ENCODE results near the gene PLB1.
A peak's percentile ranks its signal among the peaks of the same experiment; 100 is the strongest.

Gene PLB1

GRCh38 chr2:28622101-28622499 lies 126.2 kb downstream of the PLB1 start:
- no peaks in the 10 kb centered on the region for H3K9me3 ChIP-seq (replicated peaks; ENCODE audit: low read length)
- H3K4me1 ChIP-seq (ENCODE audit: control insufficient read depth, insufficient read depth, low read length): peaks cover 45% of the 10 kb centered on the region
- H3K36me3 ChIP-seq (ENCODE audit: insufficient read depth, low read length): no peaks in the 10 kb centered on the region
- H3K4me3 ChIP-seq (ENCODE audit: low read length): no peak overlapping the region
- peak overlapping the region; percentile 59 for H3K9ac ChIP-seq (ENCODE audit: low read depth, low read length)
- no peaks in the 10 kb centered on the region for H3K27me3 ChIP-seq (ENCODE audit: control insufficient read depth, insufficient read depth, low read length)
- H3K4me2 ChIP-seq (ENCODE audit: low read length): peak overlapping the region; percentile 77

GRCh38 chr2:28623582-28624405 lies 127.9 kb downstream of the PLB1 start:
- Histone ChIP-seq H3K36me3 (ENCODE audit: insufficient read depth, low read length) (no peaks in the 10 kb centered on the region), H3K4me2 (ENCODE audit: low read length) (no peak overlapping the region), H3K27me3 (ENCODE audit: control insufficient read depth, insufficient read depth, low read length) (no peaks in the 10 kb centered on the region), H3K9me3 (replicated peaks; ENCODE audit: low read length) (no peaks in the 10 kb centered on the region), H3K4me1 (ENCODE audit: control insufficient read depth, insufficient read depth, low read length) (peaks cover 57% of the 10 kb centered on the region), H3K9ac (ENCODE audit: low read depth, low read length) (no peak overlapping the region), H3K4me3 (ENCODE audit: low read length) (no peak overlapping the region)

- Histone ChIP-seq H3K9me3 (replicated peaks; ENCODE audit: low read length) (no peaks in the 10 kb centered on the region), H3K27me3 (ENCODE audit: control insufficient read depth, insufficient read depth, low read length) (no peaks in the 10 kb centered on the region), H3K9ac (ENCODE audit: low read depth, low read length) (peak overlapping the region; percentile 71), H3K36me3 (ENCODE audit: insufficient read depth, low read length) (no peaks in the 10 kb centered on the region), H3K4me2 (ENCODE audit: low read length) (no peak overlapping the region), H3K4me1 (ENCODE audit: control insufficient read depth, insufficient read depth, low read length) (peaks cover 57% of the 10 kb centered on the region), H3K4me3 (ENCODE audit: low read length) (no peak overlapping the region)
Measured at GRCh38 chr2:28624436-28624792, 128.6 kb downstream of the PLB1 start.

GRCh38 chr2:28624793-28625701 lies 129.2 kb downstream of the PLB1 start:
- Histone ChIP-seq H3K9me3 (replicated peaks; ENCODE audit: low read length) (no peaks in the 10 kb centered on the region), H3K27me3 (ENCODE audit: control insufficient read depth, insufficient read depth, low read length) (no peaks in the 10 kb centered on the region), H3K4me2 (ENCODE audit: low read length) (peak overlapping the region; percentile 28), H3K36me3 (ENCODE audit: insufficient read depth, low read length) (no peaks in the 10 kb centered on the region), H3K4me1 (ENCODE audit: control insufficient read depth, insufficient read depth, low read length) (peaks cover 57% of the 10 kb centered on the region), H3K9ac (ENCODE audit: low read depth, low read length) (peak overlapping the region; percentile 71), H3K4me3 (ENCODE audit: low read length) (no peak overlapping the region)

GRCh38 chr2:28626376-28626775 lies 130.5 kb downstream of the PLB1 start:
- H3K27me3 ChIP-seq (ENCODE audit: control insufficient read depth, insufficient read depth, low read length): no peaks in the 10 kb centered on the region
- no peaks in the 10 kb centered on the region for H3K9me3 ChIP-seq (replicated peaks; ENCODE audit: low read length)
- H3K9ac ChIP-seq (ENCODE audit: low read depth, low read length): peak overlapping the region; percentile 74
- H3K36me3 ChIP-seq (ENCODE audit: insufficient read depth, low read length): no peaks in the 10 kb centered on the region
- H3K4me3 ChIP-seq (ENCODE audit: low read length): peak overlapping the region; percentile 9
- H3K4me1 ChIP-seq (ENCODE audit: control insufficient read depth, insufficient read depth, low read length): peaks cover 47% of the 10 kb centered on the region
- peak overlapping the region; percentile 37 for H3K4me2 ChIP-seq (ENCODE audit: low read length)

- Histone ChIP-seq H3K27me3 (ENCODE audit: control insufficient read depth, insufficient read depth, low read length) (no peaks in the 10 kb centered on the region), H3K36me3 (ENCODE audit: insufficient read depth, low read length) (no peaks in the 10 kb centered on the region), H3K4me1 (ENCODE audit: control insufficient read depth, insufficient read depth, low read length) (peaks cover 42% of the 10 kb centered on the region), H3K4me2 (ENCODE audit: low read length) (peak overlapping the region; percentile 60), H3K9me3 (replicated peaks; ENCODE audit: low read length) (no peaks in the 10 kb centered on the region), H3K9ac (ENCODE audit: low read depth, low read length) (peak overlapping the region; percentile 74), H3K4me3 (ENCODE audit: low read length) (no peak overlapping the region)
Measured at GRCh38 chr2:28626891-28627421, 131.1 kb downstream of the PLB1 start.

- H3K4me1 ChIP-seq (ENCODE audit: control insufficient read depth, insufficient read depth, low read length): peaks cover 38% of the 10 kb centered on the region
- peak overlapping the region; percentile 60 for H3K4me2 ChIP-seq (ENCODE audit: low read length)
- H3K27me3 ChIP-seq (ENCODE audit: control insufficient read depth, insufficient read depth, low read length): no peaks in the 10 kb centered on the region
- H3K9me3 ChIP-seq (replicated peaks; ENCODE audit: low read length): no peaks in the 10 kb centered on the region
- peak overlapping the region; percentile 74 for H3K9ac ChIP-seq (ENCODE audit: low read depth, low read length)
- H3K36me3 ChIP-seq (ENCODE audit: insufficient read depth, low read length): no peaks in the 10 kb centered on the region
- no peak overlapping the region for H3K4me3 ChIP-seq (ENCODE audit: low read length)
Measured at GRCh38 chr2:28627722-28628480, 132.0 kb downstream of the PLB1 start.

GRCh38 chr2:28628506-28628905 lies 132.6 kb downstream of the PLB1 start:
- H3K4me1 ChIP-seq (ENCODE audit: control insufficient read depth, insufficient read depth, low read length): peaks cover 42% of the 10 kb centered on the region
- H3K36me3 ChIP-seq (ENCODE audit: insufficient read depth, low read length): no peaks in the 10 kb centered on the region
- no peak overlapping the region for H3K4me3 ChIP-seq (ENCODE audit: low read length)
- H3K4me2 ChIP-seq (ENCODE audit: low read length): no peak overlapping the region
- no peaks in the 10 kb centered on the region for H3K9me3 ChIP-seq (replicated peaks; ENCODE audit: low read length)
- no peak overlapping the region for H3K9ac ChIP-seq (ENCODE audit: low read depth, low read length)
- no peaks in the 10 kb centered on the region for H3K27me3 ChIP-seq (ENCODE audit: control insufficient read depth, insufficient read depth, low read length)

- H3K36me3 ChIP-seq (ENCODE audit: insufficient read depth, low read length): no peaks in the 10 kb centered on the region
- H3K4me2 ChIP-seq (ENCODE audit: low read length): no peak overlapping the region
- H3K4me3 ChIP-seq (ENCODE audit: low read length): no peak overlapping the region
- no peaks in the 10 kb centered on the region for H3K9me3 ChIP-seq (replicated peaks; ENCODE audit: low read length)
- H3K4me1 ChIP-seq (ENCODE audit: control insufficient read depth, insufficient read depth, low read length): peaks cover 46% of the 10 kb centered on the region
- no peaks in the 10 kb centered on the region for H3K27me3 ChIP-seq (ENCODE audit: control insufficient read depth, insufficient read depth, low read length)
- H3K9ac ChIP-seq (ENCODE audit: low read depth, low read length): no peak overlapping the region
Measured at GRCh38 chr2:28628987-28629386, 133.1 kb downstream of the PLB1 start.

GRCh38 chr2:28629910-28630309 lies 134.1 kb downstream of the PLB1 start:
- Histone ChIP-seq H3K4me2 (ENCODE audit: low read length) (no peak overlapping the region), H3K4me3 (ENCODE audit: low read length) (no peak overlapping the region), H3K9me3 (replicated peaks; ENCODE audit: low read length) (no peaks in the 10 kb centered on the region), H3K27me3 (ENCODE audit: control insufficient read depth, insufficient read depth, low read length) (no peaks in the 10 kb centered on the region), H3K9ac (ENCODE audit: low read depth, low read length) (no peak overlapping the region), H3K36me3 (ENCODE audit: insufficient read depth, low read length) (no peaks in the 10 kb centered on the region), H3K4me1 (ENCODE audit: control insufficient read depth, insufficient read depth, low read length) (peaks cover 50% of the 10 kb centered on the region)

GRCh38 chr2:28630341-28630740 lies 134.5 kb downstream of the PLB1 start:
- peaks cover 50% of the 10 kb centered on the region for H3K4me1 ChIP-seq (ENCODE audit: control insufficient read depth, insufficient read depth, low read length)
- no peaks in the 10 kb centered on the region for H3K9me3 ChIP-seq (replicated peaks; ENCODE audit: low read length)
- H3K27me3 ChIP-seq (ENCODE audit: control insufficient read depth, insufficient read depth, low read length): no peaks in the 10 kb centered on the region
- no peak overlapping the region for H3K4me3 ChIP-seq (ENCODE audit: low read length)
- H3K4me2 ChIP-seq (ENCODE audit: low read length): no peak overlapping the region
- no peak overlapping the region for H3K9ac ChIP-seq (ENCODE audit: low read depth, low read length)
- H3K36me3 ChIP-seq (ENCODE audit: insufficient read depth, low read length): no peaks in the 10 kb centered on the region
